SU-DHL-6 (cell line): ENCODE results near the gene PPM1N.

Experiments
- CTCF ChIP-seq: fragments of 200-600 bp; sonication (generic); IDR thresholded peaks from one replicate; pipeline ENCODE4 v1.5.1; 2017; ENCODE audit warnings: antibody characterized with exemption, mild to moderate bottlenecking, low read length, moderate library complexity; ENCODE audit not compliant: insufficient read depth, poor library complexity, severe bottlenecking
- EZH2phosphoT487 ChIP-seq: fragments of 200-600 bp; sonication (generic), shearing (Covaris generic); conservative IDR thresholded peaks from 2 replicates; pipeline ENCODE4 v1.6.1; 2018; ENCODE audit warnings: mild to moderate bottlenecking, antibody characterized with exemption, low read length, moderate library complexity, mixed read lengths

DNA sequence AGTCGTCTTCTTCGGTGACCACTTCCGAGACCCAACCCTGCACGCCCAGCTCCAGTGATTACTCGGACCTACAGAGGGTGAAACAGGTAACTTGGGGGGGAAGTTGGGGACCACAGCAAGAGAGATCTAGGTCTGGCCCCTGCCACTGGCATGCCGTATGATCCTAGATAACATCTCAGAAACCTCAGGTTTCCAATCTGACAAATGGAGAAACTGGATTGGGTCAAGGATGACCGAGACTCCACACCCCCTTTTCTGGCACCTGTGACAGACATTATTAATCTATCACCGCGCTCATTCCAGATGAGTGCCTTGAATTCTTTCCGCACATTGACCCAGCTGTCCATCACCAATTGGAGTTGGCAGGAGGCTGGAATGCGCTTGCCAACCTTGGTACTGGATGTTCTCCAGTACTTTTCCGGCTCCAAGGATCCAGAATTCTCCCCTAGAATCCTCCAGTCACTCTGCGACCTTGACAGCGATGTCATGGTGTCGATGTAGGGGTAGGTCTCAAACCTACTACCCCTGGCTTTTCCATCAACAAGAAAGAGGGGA lies 26.4 kb downstream of the PPM1N start:
- no peak for TF ChIP-seq CTCF
- no peak for TF ChIP-seq EZH2phosphoT487
